ENCODE results near the gene COL8A2.

DNA sequence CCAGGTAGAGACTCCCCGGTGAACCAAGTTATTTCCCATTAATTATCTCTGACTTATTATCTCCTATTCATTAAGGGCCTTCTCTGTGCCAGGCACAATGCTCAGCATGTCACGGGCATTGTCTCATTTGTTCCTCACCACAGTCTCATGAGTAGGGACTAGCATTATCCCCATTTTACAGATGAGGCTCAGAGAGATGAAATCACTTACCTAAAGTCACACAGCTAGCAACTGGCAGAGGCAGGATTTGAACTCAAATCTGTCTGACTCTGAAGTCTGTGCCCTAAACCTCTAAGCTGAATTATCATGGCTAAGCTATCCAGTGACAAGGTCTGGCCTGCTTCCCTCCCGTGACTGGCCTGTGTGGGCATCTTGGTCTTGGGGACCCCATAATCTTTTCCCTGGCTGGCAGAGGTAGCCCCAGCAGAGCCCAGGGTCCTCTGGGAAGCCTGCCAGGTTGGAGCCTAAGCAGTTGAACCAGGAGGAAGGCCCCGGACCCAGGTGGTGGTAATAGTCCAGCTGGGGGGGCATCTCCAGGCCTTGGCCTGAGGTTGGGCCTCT, 35.4 kb upstream of the COL8A2 start:
- TF ChIP-seq CTCF (IDR thresholded peaks at IDR 0.05; ENCODE audit: insufficient read depth, low read length, poor library complexity, severe bottlenecking): no peak
- TF ChIP-seq EZH2phosphoT487 (conservative IDR thresholded peaks at IDR 0.05; ENCODE audit: low read length): no peak
